ENCODE measurements around the gene BICC1. TPM values are rescaled to one million over a fixed set of nuclear protein-coding genes. Genes with fewer than 3 reads are reported as not detected.

BICC1 gene
- polyA plus RNA-seq, 1 experiment: 25.6 TPM

GRCh38 chr10:58666024-58666423 is 153.4 kb downstream of the BICC1 start:
- Histone ChIP-seq H3K4me3 (ENCODE audit: low read depth, low read length) (no peak overlapping the region), H3K27ac (ENCODE audit: low read depth, low read length) (no peak overlapping the region), H3K27me3 (ENCODE audit: control insufficient read depth, insufficient read depth, low read length) (no peaks in the 10 kb centered on the region), H3K9me3 (ENCODE audit: control insufficient read depth, insufficient read depth, low read length) (no peaks in the 10 kb centered on the region)
- no peak for DNase-seq (ENCODE audit: low read depth, low spot score)
- ChIA-PET POLR2A (no interaction called here), CTCF (interaction anchor here (1.0 kb wide), 1 partner anchor 25 kb away, joined by 3 read pairs; no protein-coding TSS in a partner anchor)
- TF ChIP-seq CTCF (IDR thresholded peaks at IDR 0.05; ENCODE audit: low read depth, low read length): no peak

GRCh38 chr10:58667658-58668310 is 155.1 kb downstream of the BICC1 start:
- POLR2A ChIA-PET: no interaction called here
- no peak for DNase-seq (ENCODE audit: low read depth, low spot score)
- Histone ChIP-seq H3K27ac (ENCODE audit: low read depth, low read length) (no peak overlapping the region), H3K9me3 (ENCODE audit: control insufficient read depth, insufficient read depth, low read length) (no peaks in the 10 kb centered on the region), H3K27me3 (ENCODE audit: control insufficient read depth, insufficient read depth, low read length) (no peaks in the 10 kb centered on the region), H3K4me3 (ENCODE audit: low read depth, low read length) (no peak overlapping the region)
- no peak for TF ChIP-seq CTCF (IDR thresholded peaks at IDR 0.05; ENCODE audit: low read depth, low read length)
- CTCF ChIA-PET: interaction anchor here (1.2 kb wide), 1 partner anchor 137 kb away, joined by 3 read pairs; no protein-coding TSS in a partner anchor

GRCh38 chr10:58672845-58673244 is 160.2 kb downstream of the BICC1 start:
- no peak for TF ChIP-seq CTCF (IDR thresholded peaks at IDR 0.05; ENCODE audit: low read depth, low read length)
- Histone ChIP-seq H3K27me3 (ENCODE audit: control insufficient read depth, insufficient read depth, low read length) (no peaks in the 10 kb centered on the region), H3K27ac (ENCODE audit: low read depth, low read length) (no peak overlapping the region), H3K4me3 (ENCODE audit: low read depth, low read length) (no peak overlapping the region), H3K9me3 (ENCODE audit: control insufficient read depth, insufficient read depth, low read length) (peaks cover 7% of the 10 kb centered on the region)
- POLR2A ChIA-PET: no interaction called here
- CTCF ChIA-PET: interaction anchor here (1.3 kb wide), 1 partner anchor 258 kb away, joined by 4 read pairs; no protein-coding TSS in a partner anchor
- no peak for DNase-seq (ENCODE audit: low read depth, low spot score)

GRCh38 chr10:58674251-58674650 is 161.6 kb downstream of the BICC1 start:
- no peak for DNase-seq (ENCODE audit: low read depth, low spot score)
- Histone ChIP-seq H3K4me3 (ENCODE audit: low read depth, low read length) (no peak overlapping the region), H3K27ac (ENCODE audit: low read depth, low read length) (no peak overlapping the region), H3K27me3 (ENCODE audit: control insufficient read depth, insufficient read depth, low read length) (no peaks in the 10 kb centered on the region), H3K9me3 (ENCODE audit: control insufficient read depth, insufficient read depth, low read length) (peaks cover 7% of the 10 kb centered on the region)
- POLR2A ChIA-PET: no interaction called here
- CTCF ChIA-PET: no interaction called here
- TF ChIP-seq CTCF (IDR thresholded peaks at IDR 0.05; ENCODE audit: low read depth, low read length): no peak

- H3K27me3 ChIP-seq (ENCODE audit: control insufficient read depth, insufficient read depth, low read length): no peaks in the 10 kb centered on the region
- H3K9me3 ChIP-seq (ENCODE audit: control insufficient read depth, insufficient read depth, low read length): peaks cover 7% of the 10 kb centered on the region
- no peak overlapping the region for H3K4me3 ChIP-seq (ENCODE audit: low read depth, low read length)
- no peak for TF ChIP-seq CTCF (IDR thresholded peaks at IDR 0.05; ENCODE audit: low read depth, low read length)
- ChIA-PET POLR2A (no interaction called here), CTCF (interaction anchor here (0.6 kb wide), 1 partner anchor 34 kb away, joined by 4 read pairs; no protein-coding TSS in a partner anchor)
- H3K27ac ChIP-seq (ENCODE audit: low read depth, low read length): no peak overlapping the region
- DNase-seq (ENCODE audit: low read depth, low spot score): no peak
These were observed 162.6 kb downstream of the BICC1 start for GRCh38 chr10:58675321-58675720.
